Cardiac muscle cell (in vitro differentiated cells and primary cell): ENCODE results near the gene ASIC5. TPM values are rescaled to one million over a fixed set of nuclear protein-coding genes. Genes with fewer than 3 reads are reported as not detected.
A peak's percentile ranks its signal among the peaks of the same experiment; 100 is the strongest.

Source experiments
- DNase-seq, 2 donors: peaks; one replicate each; pipeline versions ENCODE4 v3.0.0 to v3.0.0-alpha.2; 2010 to 2017; ENCODE audit warnings: low read depth in 1 of 2, low spot score in 1 of 2
- H3K27ac ChIP-seq: fragments of 200-600 bp; sonication (generic); 2 replicates; pipeline ENCODE4 v1.5.1; 2016
- H3K27me3 ChIP-seq: fragments of 200-600 bp; sonication (generic); 2 replicates; pipeline ENCODE4 v1.6.0; 2016; ENCODE audit warnings: control low read depth
- H3K36me3 ChIP-seq: fragments of 200-600 bp; sonication (generic); 2 replicates; pipeline ENCODE4 v1.5.1; 2016; ENCODE audit warnings: control low read depth
- H3K4me1 ChIP-seq: fragments of 200-600 bp; sonication (generic); 2 replicates; pipeline ENCODE4 v1.8.1; 2017; ENCODE audit warnings: low read depth, mild to moderate bottlenecking, mixed run types
- H3K4me3 ChIP-seq: fragments of 200-600 bp; sonication (generic); 2 replicates; pipeline ENCODE4 v1.5.1; 2016; ENCODE audit warnings: mild to moderate bottlenecking
- H3K9me3 ChIP-seq: fragments of 200-600 bp; sonication (generic); 2 replicates; pipeline ENCODE4 v1.5.1; 2017; ENCODE audit warnings: low read depth, mild to moderate bottlenecking, control low read depth
- CTCF ChIP-seq: IDR thresholded peaks from 2 replicates; pipeline ENCODE4 v1.5.1; 2012; ENCODE audit warnings: low read depth, mild to moderate bottlenecking, low read length
- polyA plus RNA-seq: library from polyadenylated mRNA; unstranded; fragments of >200 nt; fragmentation: Nextera tagmentation; extraction: Ambion mirVana; gene quantifications from 2 replicates; pipeline ENCODE4 v1.2.1, GENCODE V29; 2016
- total RNA-seq: library from RNA; depleted of rRNA; stranded (reverse); fragments of >200 nt; gene quantifications from 2 replicates; pipeline ENCODE4 v1.2.3, GENCODE V29; 2016

ASIC5 gene
- total and polyA plus RNA-seq, 2 experiments from 2014 or later = not detected

GRCh38 chr4:155854582-155855226 lies 11.4 kb downstream of the ASIC5 start:
- no peak for TF ChIP-seq CTCF

GRCh38 chr4:155853189-155853588 lies 12.9 kb downstream of the ASIC5 start:
- DNase-seq = no peak
- Histone ChIP-seq H3K27ac (no peak overlapping the region), H3K9me3 (no peaks in the 10 kb centered on the region), H3K27me3 (no peaks in the 10 kb centered on the region), H3K36me3 (no peaks in the 10 kb centered on the region), H3K4me3 (no peak overlapping the region), H3K4me1 (no peaks in the 10 kb centered on the region)
- TF ChIP-seq CTCF = no peak

More at GRCh38 chr4:155854582-155855226, 11.4 kb downstream of the ASIC5 start:
- Histone ChIP-seq H3K4me1 (no peaks in the 10 kb centered on the region), H3K27ac (no peak overlapping the region), H3K27me3 (no peaks in the 10 kb centered on the region), H3K9me3 (no peaks in the 10 kb centered on the region), H3K4me3 (no peak overlapping the region), H3K36me3 (no peaks in the 10 kb centered on the region)
- peak in 1 of 2 donors; percentile 43 for DNase-seq

GRCh38 chr4:155849042-155849441 lies 17.0 kb downstream of the ASIC5 start:
- Histone ChIP-seq H3K4me1 (no peaks in the 10 kb centered on the region), H3K36me3 (no peaks in the 10 kb centered on the region), H3K27me3 (no peaks in the 10 kb centered on the region), H3K9me3 (no peaks in the 10 kb centered on the region), H3K4me3 (no peak overlapping the region), H3K27ac (no peak overlapping the region)
- TF ChIP-seq CTCF = no peak
- DNase-seq = no peak

GRCh38 chr4:155846929-155847328 lies 19.1 kb downstream of the ASIC5 start:
- Histone ChIP-seq H3K4me3 (no peak overlapping the region), H3K27ac (no peak overlapping the region), H3K27me3 (no peaks in the 10 kb centered on the region), H3K9me3 (no peaks in the 10 kb centered on the region), H3K36me3 (no peaks in the 10 kb centered on the region), H3K4me1 (no peaks in the 10 kb centered on the region)
- DNase-seq = no peak
- no peak for TF ChIP-seq CTCF

GRCh38 chr4:155842080-155842479 lies 24.0 kb downstream of the ASIC5 start:
- Histone ChIP-seq H3K27me3 (no peaks in the 10 kb centered on the region), H3K36me3 (no peaks in the 10 kb centered on the region), H3K9me3 (no peaks in the 10 kb centered on the region), H3K4me3 (no peak overlapping the region), H3K4me1 (no peaks in the 10 kb centered on the region), H3K27ac (no peak overlapping the region)
- no peak for DNase-seq
- no peak for TF ChIP-seq CTCF
